Coronary artery (tissue), 2 donors: ENCODE data around the gene CAD.

Source experiments
- DNase-seq: peaks from one replicate; pipeline ENCODE4 v3.0.0-alpha.2; 2017; ENCODE audit warnings: low spot score
- H3K27ac ChIP-seq, 2 donors: fragments of 200-600 bp; sonication (generic); one replicate each; pipeline ENCODE4 v1.5.1; 2016 to 2019
- H3K4me3 ChIP-seq: fragments of 200-600 bp; sonication (generic); 2 replicates; pipeline ENCODE4 v1.5.1; 2016; ENCODE audit warnings: mild to moderate bottlenecking, moderate library complexity
- CTCF ChIP-seq: fragments of 200-600 bp; sonication (generic); IDR thresholded peaks from one replicate; pipeline ENCODE4 v1.5.1; 2019; ENCODE audit warnings: antibody characterized with exemption

Gene CAD

GRCh38 chr2:27225526-27225925 is 8.4 kb downstream of the CAD start:
- H3K27ac ChIP-seq: no peak overlapping the region
- no peak for DNase-seq
- no peak for TF ChIP-seq CTCF
- H3K4me3 ChIP-seq: no peak overlapping the region

GRCh38 chr2:27227501-27227900 is 10.3 kb downstream of the CAD start:
- no peak overlapping the region for H3K4me3 ChIP-seq
- DNase-seq: no peak
- H3K27ac ChIP-seq: no peak overlapping the region
- no peak for TF ChIP-seq CTCF

- no peak for TF ChIP-seq CTCF
- H3K4me3 ChIP-seq: no peak overlapping the region
- H3K27ac ChIP-seq: no peak overlapping the region
- DNase-seq: no peak
Measured at GRCh38 chr2:27231921-27232320, 14.8 kb downstream of the CAD start.

GRCh38 chr2:27233341-27233740 is 16.2 kb downstream of the CAD start:
- Histone ChIP-seq H3K27ac (no peak overlapping the region), H3K4me3 (no peak overlapping the region)
- DNase-seq: no peak
- no peak for TF ChIP-seq CTCF

GRCh38 chr2:27236136-27236535 is 19.0 kb downstream of the CAD start:
- Histone ChIP-seq H3K4me3 (no peak overlapping the region), H3K27ac (no peak overlapping the region)
- no peak for DNase-seq
- TF ChIP-seq CTCF: no peak

- no peak for TF ChIP-seq CTCF
- DNase-seq: no peak
- Histone ChIP-seq H3K27ac (no peak overlapping the region), H3K4me3 (no peak overlapping the region)
Measured at GRCh38 chr2:27236626-27237025, 19.5 kb downstream of the CAD start.

GRCh38 chr2:27237341-27237945 is 20.3 kb downstream of the CAD start:
- DNase-seq: no peak
- Histone ChIP-seq H3K27ac (no peak overlapping the region), H3K4me3 (no peak overlapping the region)
- no peak for TF ChIP-seq CTCF
